Progenitor cell of endocrine pancreas (in vitro differentiated cells): ENCODE data around the gene PTPRD. TPM values are rescaled to one million over a fixed set of nuclear protein-coding genes. Genes with fewer than 3 reads are reported as not detected.

Source experiments
- DNase-seq: peaks from one replicate; pipeline ENCODE4 v3.0.0; 2021; ENCODE audit warnings: low spot score; ENCODE audit not compliant: unreplicated experiment
- H3K27ac Mint-ChIP-seq: 2 replicates; pipeline ENCODE4 v1.8.0; 2021; ENCODE audit warnings: mild to moderate bottlenecking, moderate library complexity, mixed read lengths
- H3K27me3 Mint-ChIP-seq: 2 replicates; pipeline ENCODE4 v1.8.0; 2021; ENCODE audit warnings: mixed read lengths
- H3K36me3 Mint-ChIP-seq: 2 replicates; pipeline ENCODE4 v1.8.0; 2022; ENCODE audit warnings: mixed read lengths; ENCODE audit not compliant: insufficient read depth
- H3K4me1 Mint-ChIP-seq: 2 replicates; pipeline ENCODE4 v1.8.0; 2021; ENCODE audit warnings: low read depth, mixed read lengths
- H3K4me3 Mint-ChIP-seq: 2 replicates; pipeline ENCODE4 v1.8.0; 2021; ENCODE audit warnings: low read depth, mild to moderate bottlenecking, moderate library complexity, mixed read lengths
- H3K9me3 Mint-ChIP-seq: 2 replicates; pipeline ENCODE4 v1.8.0; 2021; ENCODE audit warnings: low read depth, mixed read lengths
- total RNA-seq: library from RNA; stranded (reverse); gene quantifications from 2 replicates; pipeline ENCODE4 v1.2.1, GENCODE V29; 2021
- TF ChIP-seq, protein P1 (sequence below): fragments of 200-600 bp; sonication (generic); IDR thresholded peaks from one replicate; pipeline ENCODE4 v1.5.0; 2021; ENCODE audit warnings: antibody characterized with exemption, mild to moderate bottlenecking; ENCODE audit not compliant: unreplicated experiment

The PTPRD gene
- total RNA-seq, 1 donor from 2014 or later, result 124 TPM

DNA sequence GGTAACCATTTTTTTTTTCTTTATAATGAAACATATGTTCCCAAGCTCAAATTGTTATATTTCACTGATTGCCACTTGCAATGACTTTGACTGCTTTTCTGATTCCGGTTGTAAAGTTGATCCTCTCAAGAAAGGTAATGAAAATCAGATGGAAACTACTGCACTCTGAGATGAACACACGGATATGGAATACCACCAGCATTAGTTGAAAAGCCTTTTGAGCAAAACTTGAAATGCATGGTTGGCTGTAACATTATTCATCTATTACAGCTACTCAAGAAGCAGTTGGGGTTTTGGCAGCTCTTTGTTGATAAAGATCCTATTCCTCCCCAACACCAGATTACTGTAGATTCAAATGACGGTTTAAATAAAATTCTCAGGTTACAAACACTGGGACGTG is 2221.7 kb downstream of the PTPRD start:
- no peaks in the 10 kb centered on the region for H3K27me3 Mint-ChIP-seq
- DNase-seq, result no peak
- peaks cover 4% of the 10 kb centered on the region for H3K36me3 Mint-ChIP-seq
- TF ChIP-seq, protein P1, sequence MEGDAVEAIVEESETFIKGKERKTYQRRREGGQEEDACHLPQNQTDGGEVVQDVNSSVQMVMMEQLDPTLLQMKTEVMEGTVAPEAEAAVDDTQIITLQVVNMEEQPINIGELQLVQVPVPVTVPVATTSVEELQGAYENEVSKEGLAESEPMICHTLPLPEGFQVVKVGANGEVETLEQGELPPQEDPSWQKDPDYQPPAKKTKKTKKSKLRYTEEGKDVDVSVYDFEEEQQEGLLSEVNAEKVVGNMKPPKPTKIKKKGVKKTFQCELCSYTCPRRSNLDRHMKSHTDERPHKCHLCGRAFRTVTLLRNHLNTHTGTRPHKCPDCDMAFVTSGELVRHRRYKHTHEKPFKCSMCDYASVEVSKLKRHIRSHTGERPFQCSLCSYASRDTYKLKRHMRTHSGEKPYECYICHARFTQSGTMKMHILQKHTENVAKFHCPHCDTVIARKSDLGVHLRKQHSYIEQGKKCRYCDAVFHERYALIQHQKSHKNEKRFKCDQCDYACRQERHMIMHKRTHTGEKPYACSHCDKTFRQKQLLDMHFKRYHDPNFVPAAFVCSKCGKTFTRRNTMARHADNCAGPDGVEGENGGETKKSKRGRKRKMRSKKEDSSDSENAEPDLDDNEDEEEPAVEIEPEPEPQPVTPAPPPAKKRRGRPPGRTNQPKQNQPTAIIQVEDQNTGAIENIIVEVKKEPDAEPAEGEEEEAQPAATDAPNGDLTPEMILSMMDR, result no peak
- no peak overlapping the region for H3K27ac Mint-ChIP-seq
- no peak overlapping the region for H3K4me3 Mint-ChIP-seq
- peaks cover 10% of the 10 kb centered on the region for H3K4me1 Mint-ChIP-seq
- no peaks in the 10 kb centered on the region for H3K9me3 Mint-ChIP-seq

DNA sequence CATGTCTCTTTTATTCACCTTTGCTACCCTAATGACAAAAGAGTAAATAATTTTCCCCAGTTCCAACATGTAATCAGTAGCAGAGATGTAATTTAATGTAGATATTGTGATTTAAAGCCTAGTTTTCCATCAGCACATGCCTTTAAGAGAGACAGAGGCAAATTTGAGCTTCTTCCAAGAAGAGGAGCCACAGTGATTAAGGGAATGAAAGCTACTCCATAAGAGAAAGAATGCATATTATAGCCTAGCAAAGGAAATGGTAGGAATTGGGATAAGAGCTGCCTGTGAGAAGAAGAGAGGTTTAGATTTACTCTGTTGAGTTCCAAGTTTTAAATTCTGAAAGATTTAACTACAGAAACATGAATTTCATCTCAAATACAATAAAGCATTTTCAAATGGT is 2222.2 kb downstream of the PTPRD start:
- TF ChIP-seq, protein P1, result no peak
- peaks cover 4% of the 10 kb centered on the region for H3K36me3 Mint-ChIP-seq
- no peaks in the 10 kb centered on the region for H3K27me3 Mint-ChIP-seq
- peaks cover 9% of the 10 kb centered on the region for H3K4me1 Mint-ChIP-seq
- no peak overlapping the region for H3K27ac Mint-ChIP-seq
- no peak for DNase-seq
- no peaks in the 10 kb centered on the region for H3K9me3 Mint-ChIP-seq
- H3K4me3 Mint-ChIP-seq, result no peak overlapping the region

DNA sequence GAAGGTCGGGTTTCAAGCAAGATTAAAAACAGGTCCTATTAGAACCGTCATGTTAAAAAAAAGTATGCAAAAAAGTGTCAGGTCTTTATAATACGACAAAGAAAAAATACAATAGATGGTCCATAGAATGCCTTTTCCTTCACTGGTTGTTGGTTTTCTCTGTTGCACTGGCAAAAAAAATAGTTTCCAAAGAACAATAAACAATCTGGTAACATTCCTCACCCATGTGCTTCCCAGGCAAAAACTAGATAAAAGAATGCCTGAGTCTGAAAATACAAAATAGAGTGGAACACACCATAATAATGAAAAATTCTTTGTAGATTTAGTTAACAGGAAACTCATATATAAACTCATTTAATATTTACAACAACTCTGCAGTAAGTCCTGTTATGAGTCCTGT is 2223.3 kb downstream of the PTPRD start:
- TF ChIP-seq, protein P1, result no peak
- no peak overlapping the region for H3K4me3 Mint-ChIP-seq
- H3K27me3 Mint-ChIP-seq, result no peaks in the 10 kb centered on the region
- peaks cover 6% of the 10 kb centered on the region for H3K36me3 Mint-ChIP-seq
- H3K4me1 Mint-ChIP-seq, result peaks cover 6% of the 10 kb centered on the region
- DNase-seq, result no peak
- H3K27ac Mint-ChIP-seq, result no peak overlapping the region
- H3K9me3 Mint-ChIP-seq, result no peaks in the 10 kb centered on the region

DNA sequence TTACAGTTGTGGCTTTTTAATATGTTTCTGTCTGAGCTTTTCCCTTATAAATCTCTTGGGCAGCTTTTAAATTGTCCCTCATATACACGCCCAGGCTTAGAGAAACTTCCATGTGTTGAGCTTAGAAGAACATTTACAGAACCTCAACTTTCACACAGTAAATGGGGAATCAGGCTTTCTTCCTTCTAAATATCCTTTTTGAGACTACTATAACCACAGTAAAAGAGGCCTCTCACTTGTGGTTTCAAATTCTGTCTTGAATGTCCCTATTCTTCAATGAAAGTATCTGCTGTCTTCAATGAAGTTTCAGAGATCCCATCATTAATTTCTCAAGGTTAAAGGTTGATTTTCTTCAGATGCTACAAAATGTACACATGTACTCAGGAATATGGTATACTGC is 2224.7 kb downstream of the PTPRD start:
- Mint-ChIP-seq H3K27ac (no peak overlapping the region), H3K9me3 (no peaks in the 10 kb centered on the region), H3K27me3 (no peaks in the 10 kb centered on the region), H3K4me3 (no peak overlapping the region), H3K36me3 (peaks cover 6% of the 10 kb centered on the region), H3K4me1 (peaks cover 3% of the 10 kb centered on the region)
- TF ChIP-seq, protein P1, result no peak
- DNase-seq, result no peak

DNA sequence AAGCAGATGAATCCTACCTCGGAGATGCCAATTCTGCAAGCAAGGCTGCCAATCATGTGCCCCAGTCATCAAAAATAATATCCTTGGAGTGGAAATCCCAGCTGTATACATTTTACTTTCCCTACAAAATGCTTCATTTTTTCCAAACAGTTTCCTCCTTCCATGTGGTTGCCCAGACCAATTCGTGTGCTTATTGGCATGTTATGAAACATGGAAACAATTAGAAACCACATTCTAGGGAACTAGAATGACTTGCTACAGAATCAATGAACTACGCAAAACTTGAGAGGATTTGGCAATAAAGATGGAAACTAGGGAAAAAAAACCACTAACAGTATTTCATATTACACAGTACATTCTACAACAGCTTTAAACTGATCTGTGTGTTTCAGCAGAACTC is 2228.7 kb downstream of the PTPRD start:
- TF ChIP-seq, protein P1, result no peak
- Mint-ChIP-seq H3K4me3 (no peak overlapping the region), H3K36me3 (peaks cover 4% of the 10 kb centered on the region), H3K27me3 (no peaks in the 10 kb centered on the region), H3K27ac (no peak overlapping the region), H3K4me1 (peaks cover 15% of the 10 kb centered on the region), H3K9me3 (no peaks in the 10 kb centered on the region)
- no peak for DNase-seq
